A673 (cell line): ENCODE data around the gene VAMP2. TPM values are rescaled to one million over a fixed set of nuclear protein-coding genes. Genes with fewer than 3 reads are reported as not detected.

Experiments used
- BruUV-seq: library from RNA; stranded (reverse); fragments of 400-500 nt; replicated peaks from 2 replicates; lab custom pipeline; 2021; lab: Mats Ljungman, UMichigan
- CTCF ChIA-PET: fragments of 300-600 bp; sonication (Branson Sonifier 250); formaldehyde crosslinking; loops from one replicate; lab custom pipeline; 2022; ENCODE audit warnings: antibody characterized with exemption; lab: Charles Lee
- POLR2A ChIA-PET: fragments of 300-600 bp; sonication (Branson Sonifier 250); formaldehyde crosslinking; loops from one replicate; lab custom pipeline; 2022; ENCODE audit warnings: antibody characterized with exemption; ENCODE audit not compliant: low non-redundant PET; lab: Charles Lee
- DNase-seq: peaks from one replicate; pipeline ENCODE4 v3.0.0-alpha.2; 2015; ENCODE audit warnings: low spot score
- H3K27ac ChIP-seq: fragments of 200-600 bp; sonication (generic); 2 replicates; pipeline ENCODE4 v1.5.1; 2016; ENCODE audit warnings: mixed run types, low read depth, mild to moderate bottlenecking, mixed read lengths, antibody characterized with exemption, low read length; ENCODE audit not compliant: poor library complexity, severe bottlenecking
- H3K27me3 ChIP-seq: fragments of 200-600 bp; sonication (generic); replicated peaks from 2 replicates; pipeline ENCODE4 v1.6.1; 2017; ENCODE audit warnings: mixed run types, low read depth, mild to moderate bottlenecking, mixed read lengths, antibody characterized with exemption, low read length; ENCODE audit not compliant: insufficient read depth, poor library complexity
- H3K36me3 ChIP-seq: fragments of 200-600 bp; sonication (generic); 2 replicates; pipeline ENCODE4 v1.6.1; 2016; ENCODE audit warnings: mixed run types, mild to moderate bottlenecking, mixed read lengths, antibody characterized with exemption, low read length; ENCODE audit not compliant: insufficient read depth, poor library complexity, severe bottlenecking
- H3K4me1 ChIP-seq: fragments of 200-600 bp; sonication (generic); 2 replicates; pipeline ENCODE4 v1.6.1; 2017; ENCODE audit warnings: mixed run types, mild to moderate bottlenecking, mixed read lengths, antibody characterized with exemption, low read length; ENCODE audit not compliant: insufficient read depth, poor library complexity, severe bottlenecking
- H3K4me3 ChIP-seq: fragments of 200-600 bp; sonication (generic); 2 replicates; pipeline ENCODE4 v1.5.1; 2016; ENCODE audit warnings: low read depth, mixed run types, mild to moderate bottlenecking, mixed read lengths, low read length; ENCODE audit not compliant: poor library complexity, severe bottlenecking
- H3K9me3 ChIP-seq: fragments of 200-600 bp; sonication (generic); 2 replicates; pipeline ENCODE4 v1.6.1; 2016; ENCODE audit warnings: mixed run types, low read depth, mild to moderate bottlenecking, mixed read lengths, antibody characterized with exemption, low read length; ENCODE audit not compliant: poor library complexity, severe bottlenecking
- CTCF ChIP-seq: fragments of 300-800, 200-600 bp; sonication (generic); conservative IDR thresholded peaks from 2 replicates; pipeline ENCODE4 v1.5.1; 2017; ENCODE audit warnings: low read depth, mild to moderate bottlenecking, antibody characterized with exemption, low read length, moderate library complexity, mixed read lengths
- EZH2 ChIP-seq: fragments of 200-600 bp; sonication (generic); IDR thresholded peaks from 2 replicates; pipeline ENCODE4 v1.6.1; 2017; ENCODE audit warnings: borderline replicate concordance, low read depth, mild to moderate bottlenecking, mixed read lengths, antibody characterized with exemption, low read length; ENCODE audit not compliant: poor library complexity, severe bottlenecking
- intact Hi-C: fragments of 100-400 bp; cut with micrococcal nuclease; formaldehyde crosslinking; loops from one replicate; pipeline ENCODE4 v1.10.0; 2022; ENCODE audit not compliant: unreplicated experiment
- total RNA-seq: library from RNA; stranded (reverse); gene quantifications from 2 replicates; pipeline ENCODE4 v1.2.3, GENCODE V29; 2021

The VAMP2 gene
- total RNA-seq, 1 experiment from 2014 or later: 41.3 TPM

GRCh38 chr17:8138672-8139371, 23.9 kb downstream of the VAMP2 start:
- peaks cover 24% of the 10 kb centered on the region for H3K36me3 ChIP-seq
- TSS peak; percentile 86 for BruUV-seq
- H3K9me3 ChIP-seq: no peaks in the 10 kb centered on the region
- H3K27ac ChIP-seq: peak overlapping the region; percentile 87
- peak overlapping the region; percentile 55 for H3K4me3 ChIP-seq
- no peaks in the 10 kb centered on the region for H3K4me1 ChIP-seq
- H3K27me3 ChIP-seq: no peaks in the 10 kb centered on the region
- ChIA-PET CTCF (no interaction called here), POLR2A (interaction anchor here (0.6 kb wide), 1 partner anchor 53 kb away, joined by 3 read pairs; no protein-coding TSS in a partner anchor)
- DNase-seq: peak; percentile 99
- TF ChIP-seq EZH2: no peak
- TF ChIP-seq CTCF: peak; percentile 91
- intact Hi-C loops: loop anchor here (1.0 to 2.0 kb wide), 5 partner anchors 13 to 83 kb away; partner anchors contain the start of gene PER1

GRCh38 chr17:8138374-8138671, 24.4 kb downstream of the VAMP2 start:
- Histone ChIP-seq H3K4me1 (no peaks in the 10 kb centered on the region), H3K9me3 (no peaks in the 10 kb centered on the region), H3K27ac (peak overlapping the region; percentile 41), H3K36me3 (peaks cover 23% of the 10 kb centered on the region), H3K4me3 (peak overlapping the region; percentile 55), H3K27me3 (no peaks in the 10 kb centered on the region)
- intact Hi-C loops: loop anchor here (2.0 kb wide), 2 partner anchors 18 to 48 kb away; no protein-coding TSS in a partner anchor
- POLR2A ChIA-PET: interaction anchor here (0.8 kb wide), 1 partner anchor 19 kb away, joined by 5 read pairs; no protein-coding TSS in a partner anchor
- CTCF ChIA-PET: interaction anchor here (0.7 kb wide), 1 partner anchor 19 kb away, joined by 4 read pairs; no protein-coding TSS in a partner anchor
- DNase-seq: no peak
- TF ChIP-seq EZH2 (no peak), CTCF (no peak)
- BruUV-seq: no TSS peak

- Histone ChIP-seq H3K4me1 (no peaks in the 10 kb centered on the region), H3K27ac (peak overlapping the region; percentile 41), H3K36me3 (peaks cover 22% of the 10 kb centered on the region), H3K27me3 (no peaks in the 10 kb centered on the region), H3K4me3 (peak overlapping the region; percentile 55), H3K9me3 (no peaks in the 10 kb centered on the region)
- no TSS peak for BruUV-seq
- ChIA-PET POLR2A (interaction anchor here (0.8 kb wide), 1 partner anchor 19 kb away, joined by 5 read pairs; no protein-coding TSS in a partner anchor), CTCF (interaction anchor here (0.7 to 1.1 kb wide), 2 partner anchors 15 to 19 kb away, joined by 3 to 4 read pairs; no protein-coding TSS in a partner anchor)
- no peak for DNase-seq
- intact Hi-C loops: loop anchor here (2.0 kb wide), 2 partner anchors 19 to 49 kb away; no protein-coding TSS in a partner anchor
- TF ChIP-seq EZH2: no peak
- no peak for TF ChIP-seq CTCF
These were observed 24.9 kb downstream of the VAMP2 start for GRCh38 chr17:8137645-8138373.
